ENCODE results near the gene PDE4A. TPM values are rescaled to one million over a fixed set of nuclear protein-coding genes. Genes with fewer than 3 reads are reported as not detected.
A peak's percentile ranks its signal among the peaks of the same experiment; 100 is the strongest.

The PDE4A gene
- total and polyA plus RNA-seq, 7 experiments from 2014 or later = 0.47 to 51.8 (median 2.0) TPM

DNA sequence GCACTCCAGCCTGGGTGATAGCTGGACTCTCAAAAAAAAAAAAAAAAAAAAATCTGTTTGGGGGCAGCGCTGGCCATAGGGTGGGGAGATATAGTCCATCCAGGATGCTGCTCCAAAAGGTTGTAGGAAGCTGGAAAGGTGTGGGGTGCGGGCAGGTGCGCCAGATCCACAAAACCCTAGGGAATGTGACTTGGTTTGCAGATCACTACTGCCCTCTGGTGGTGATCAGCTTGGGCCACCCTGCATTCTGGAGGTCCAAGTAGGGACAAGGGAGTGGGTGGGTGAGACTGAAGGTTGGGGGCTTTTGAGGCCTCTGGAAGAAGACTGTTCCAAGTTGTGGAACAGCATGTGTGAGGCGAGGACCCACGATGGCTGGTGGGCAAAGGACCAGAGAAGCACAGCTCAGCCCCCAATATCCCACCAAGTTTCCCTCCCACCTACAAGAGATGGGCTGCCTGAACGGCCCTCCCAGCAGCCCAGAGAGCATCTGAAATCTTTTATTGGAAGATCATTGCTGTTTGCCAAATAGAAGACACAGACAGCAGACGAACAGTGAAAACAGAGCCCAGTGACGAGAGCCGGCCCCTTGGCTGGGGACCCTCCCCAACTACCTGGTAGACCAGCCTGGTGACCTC is 29.6 kb upstream of the PDE4A start:
- ATAC-seq = peak; percentile 77
- ChIA-PET POLR2A (interaction anchor here (1.2 to 1.9 kb wide), 2 partner anchors 119 to 122 kb away, joined by 5 to 7 read pairs; partner anchors contain the start of gene ICAM1), CTCF (interaction anchor here (0.5 to 4.5 kb wide), 17 partner anchors 10 to 461 kb away, joined by 3 to 38 read pairs (median 3); partner anchors contain the start of genes CDC37, ICAM1 and TYK2)
- no peak overlapping the region for H3K4me3 Mint-ChIP-seq
- intact Hi-C loops (cut with micrococcal nuclease) = no loop called here
- H3K27me3 Mint-ChIP-seq = no peaks in the 10 kb centered on the region
- no peaks in the 10 kb centered on the region for H3K9me3 Mint-ChIP-seq
- Histone ChIP-seq H3K4me1 (ENCODE audit: control insufficient read depth in 2 of 2, insufficient read depth in 2 of 2, low read length in 2 of 2) (no peaks in the 10 kb centered on the region), H3K4me3 (ENCODE audit: low read length) (no peak overlapping the region), H3K9me3 (ENCODE audit: control insufficient read depth in 2 of 3, low read length in 3 of 3) (no peaks in the 10 kb centered on the region), H3K27ac (ENCODE audit: low read depth, low read length) (no peak overlapping the region), H3K27me3 (ENCODE audit: control insufficient read depth in 2 of 2, insufficient read depth in 2 of 2, low read length in 2 of 2) (no peaks in the 10 kb centered on the region), H3K36me3 (ENCODE audit: control insufficient read depth in 2 of 3, insufficient read depth in 3 of 3, low read length in 3 of 3) (peaks cover 0 to 45% (median 3%) of the 10 kb centered on the region in 3 experiments)
- H3K36me3 Mint-ChIP-seq = peaks cover 5 to 14% (median 9%) of the 10 kb centered on the region in 5 donors
- peak overlapping the region in 3 of 9 donors; percentile 20 to 73 (median 33) for H3K27ac Mint-ChIP-seq
- peaks cover 0 to 8% (median 4%) of the 10 kb centered on the region in 7 donors for H3K4me1 Mint-ChIP-seq
- peak in 8 of 9 donors; percentile 28 to 66 (median 56) for DNase-seq

DNA sequence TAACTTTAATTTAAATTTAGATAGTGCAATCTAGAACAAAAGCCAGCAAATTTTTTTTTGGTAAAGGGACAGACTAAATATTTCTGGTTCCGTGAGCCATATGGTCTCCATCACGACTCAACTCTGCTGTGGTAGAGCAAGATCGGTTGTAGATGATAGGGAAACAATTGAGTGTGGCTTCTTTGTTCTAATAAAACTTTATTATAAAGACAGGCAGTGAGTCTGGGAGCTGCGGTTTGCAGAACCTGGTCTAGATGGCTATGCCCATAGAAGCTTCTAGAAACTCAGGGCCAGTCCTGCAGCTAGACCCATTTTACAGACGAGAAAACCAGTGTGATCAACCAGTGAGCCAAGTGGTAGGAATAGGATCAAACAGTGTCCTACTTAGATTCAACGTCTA is 28.2 kb upstream of the PDE4A start:
- Mint-ChIP-seq H3K27me3 (no peaks in the 10 kb centered on the region), H3K9me3 (no peaks in the 10 kb centered on the region), H3K4me3 (no peak overlapping the region), H3K36me3 (peaks cover 5 to 18% (median 11%) of the 10 kb centered on the region in 5 donors), H3K4me1 (peaks cover 0 to 16% (median 4%) of the 10 kb centered on the region in 7 donors), H3K27ac (no peak overlapping the region)
- ChIA-PET CTCF (interaction anchor here (0.6 to 4.5 kb wide), 10 partner anchors 11 to 524 kb away, joined by 3 to 38 read pairs (median 5); partner anchors contain the start of genes CDC37, ICAM1 and TYK2), POLR2A (interaction anchor here (0.8 to 1.9 kb wide), 3 partner anchors 121 to 133 kb away, joined by 4 to 7 read pairs (median 5); partner anchors contain the start of gene ICAM1)
- no peaks in the 10 kb centered on the region for H3K4me1 ChIP-seq (ENCODE audit: control insufficient read depth in 2 of 2, insufficient read depth in 2 of 2, low read length in 2 of 2)
- no peaks in the 10 kb centered on the region for H3K27me3 ChIP-seq (ENCODE audit: control insufficient read depth in 2 of 2, insufficient read depth in 2 of 2, low read length in 2 of 2)
- peaks cover 0 to 57% (median 3%) of the 10 kb centered on the region in 3 experiments for H3K36me3 ChIP-seq (ENCODE audit: control insufficient read depth in 2 of 3, insufficient read depth in 3 of 3, low read length in 3 of 3)
- H3K9me3 ChIP-seq (ENCODE audit: control insufficient read depth in 2 of 3, low read length in 3 of 3) = no peaks in the 10 kb centered on the region
- H3K4me3 ChIP-seq (ENCODE audit: low read length) = no peak overlapping the region
- ATAC-seq = no peak
- DNase-seq = no peak
- intact Hi-C loops (cut with micrococcal nuclease) = no loop called here
- H3K27ac ChIP-seq (ENCODE audit: low read depth, low read length) = no peak overlapping the region

DNA sequence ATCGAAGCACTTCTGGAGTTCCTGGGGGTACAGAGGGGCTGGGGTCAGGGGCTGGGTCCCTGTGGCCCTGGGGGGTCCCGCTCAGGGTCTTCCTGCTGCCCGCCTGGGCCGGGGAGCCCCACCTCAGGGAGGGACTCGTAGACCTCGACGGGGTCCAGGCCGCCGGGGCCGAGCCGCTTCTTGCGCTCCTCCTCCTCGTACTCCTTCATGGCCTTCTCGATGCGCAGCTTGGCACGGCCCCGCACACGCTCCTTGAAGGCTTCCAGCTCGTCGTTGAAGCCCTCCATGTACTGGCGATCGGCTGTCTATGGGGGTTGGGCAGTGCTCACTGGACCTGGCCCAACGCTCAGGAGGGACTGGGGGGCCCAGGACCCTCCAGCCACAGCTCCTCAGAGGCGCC is 27.2 kb upstream of the PDE4A start:
- ChIA-PET CTCF (interaction anchor here (0.7 to 4.5 kb wide), 4 partner anchors 10 to 134 kb away, joined by 3 to 38 read pairs (median 4); partner anchors contain the start of genes CDC37 and ICAM1), POLR2A (interaction anchor here (1.3 kb wide), 1 partner anchor 123 kb away, joined by 4 read pairs; the partner anchor contains the start of gene ICAM1)
- H3K27me3 Mint-ChIP-seq = no peaks in the 10 kb centered on the region
- no peak overlapping the region for H3K4me3 Mint-ChIP-seq
- peaks cover 5 to 18% (median 13%) of the 10 kb centered on the region in 5 donors for H3K36me3 Mint-ChIP-seq
- no peak overlapping the region for H3K27ac Mint-ChIP-seq
- intact Hi-C loops (cut with micrococcal nuclease) = no loop called here
- Histone ChIP-seq H3K9me3 (ENCODE audit: control insufficient read depth in 2 of 3, low read length in 3 of 3) (no peaks in the 10 kb centered on the region), H3K27ac (ENCODE audit: low read depth, low read length) (no peak overlapping the region), H3K4me3 (ENCODE audit: low read length) (no peak overlapping the region), H3K4me1 (ENCODE audit: control insufficient read depth in 2 of 2, insufficient read depth in 2 of 2, low read length in 2 of 2) (no peaks in the 10 kb centered on the region), H3K27me3 (ENCODE audit: control insufficient read depth in 2 of 2, insufficient read depth in 2 of 2, low read length in 2 of 2) (no peaks in the 10 kb centered on the region), H3K36me3 (ENCODE audit: control insufficient read depth in 2 of 3, insufficient read depth in 3 of 3, low read length in 3 of 3) (peaks cover 0 to 63% (median 3%) of the 10 kb centered on the region in 3 experiments)
- ATAC-seq (no peak), DNase-seq (no peak)
- peaks cover 5 to 22% (median 9%) of the 10 kb centered on the region in 7 donors for H3K4me1 Mint-ChIP-seq
- no peaks in the 10 kb centered on the region for H3K9me3 Mint-ChIP-seq

DNA sequence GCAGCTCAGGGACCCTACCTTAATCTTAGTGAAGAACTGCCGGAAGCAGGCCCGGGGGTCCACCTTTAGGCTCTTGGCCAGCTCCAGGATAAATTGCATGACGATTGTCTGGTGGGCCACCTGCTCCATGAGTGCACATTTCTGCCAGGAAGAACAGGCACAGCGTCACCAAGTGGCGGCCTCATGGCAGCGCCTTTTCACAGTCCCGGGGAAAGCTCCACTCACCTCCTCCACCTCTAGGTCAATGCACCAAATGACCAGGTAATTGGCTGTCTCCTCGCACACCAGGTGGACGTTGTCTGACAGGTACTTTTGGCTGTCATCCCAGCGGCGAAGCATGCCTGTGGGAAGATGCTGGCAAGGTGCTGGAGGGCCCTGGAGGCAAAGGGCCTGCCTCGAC is 25.3 kb upstream of the PDE4A start:
- Histone ChIP-seq H3K27me3 (ENCODE audit: control insufficient read depth in 2 of 2, insufficient read depth in 2 of 2, low read length in 2 of 2) (no peaks in the 10 kb centered on the region), H3K4me1 (ENCODE audit: control insufficient read depth in 2 of 2, insufficient read depth in 2 of 2, low read length in 2 of 2) (no peaks in the 10 kb centered on the region), H3K9me3 (ENCODE audit: control insufficient read depth in 2 of 3, low read length in 3 of 3) (no peaks in the 10 kb centered on the region), H3K27ac (ENCODE audit: low read depth, low read length) (no peak overlapping the region), H3K4me3 (ENCODE audit: low read length) (no peak overlapping the region), H3K36me3 (ENCODE audit: control insufficient read depth in 2 of 3, insufficient read depth in 3 of 3, low read length in 3 of 3) (peaks cover 0 to 70% (median 3%) of the 10 kb centered on the region in 3 experiments)
- Mint-ChIP-seq H3K4me3 (no peak overlapping the region), H3K27ac (no peak overlapping the region), H3K36me3 (peaks cover 5 to 18% (median 13%) of the 10 kb centered on the region in 5 donors), H3K9me3 (no peaks in the 10 kb centered on the region), H3K4me1 (peaks cover 4 to 20% (median 8%) of the 10 kb centered on the region in 7 donors), H3K27me3 (no peaks in the 10 kb centered on the region)
- POLR2A ChIA-PET = interaction anchor here (0.7 kb wide), 1 partner anchor 243 kb away, joined by 3 read pairs; no protein-coding TSS in a partner anchor
- DNase-seq = no peak
- ATAC-seq = no peak
- intact Hi-C loops (cut with micrococcal nuclease) = no loop called here
- CTCF ChIA-PET = no interaction called here

DNA sequence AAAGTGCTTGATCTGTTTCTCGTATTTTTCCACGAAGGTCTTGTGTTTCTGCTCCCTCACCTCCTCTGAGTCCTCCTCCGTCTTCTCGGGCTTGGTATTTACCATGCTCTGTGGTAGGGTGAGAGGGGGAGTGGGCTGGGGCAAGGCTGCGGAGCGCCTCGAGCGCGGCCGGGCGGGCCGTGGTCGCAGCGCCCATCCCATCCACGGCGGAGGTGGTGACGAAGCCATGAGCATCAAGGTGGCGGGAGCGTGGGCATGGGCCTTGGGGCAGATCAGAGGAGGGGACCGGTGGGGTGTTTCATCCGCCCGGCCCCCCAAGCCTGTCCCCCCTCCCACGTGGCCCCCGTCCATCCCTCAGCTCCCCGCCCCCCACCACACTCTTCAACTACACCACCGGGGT is 24.9 kb upstream of the PDE4A start:
- no peaks in the 10 kb centered on the region for H3K4me1 ChIP-seq (ENCODE audit: control insufficient read depth in 2 of 2, insufficient read depth in 2 of 2, low read length in 2 of 2)
- H3K9me3 ChIP-seq (ENCODE audit: control insufficient read depth in 2 of 3, low read length in 3 of 3) = no peaks in the 10 kb centered on the region
- Mint-ChIP-seq H3K27ac (no peak overlapping the region), H3K9me3 (no peaks in the 10 kb centered on the region), H3K4me1 (peaks cover 4 to 20% (median 9%) of the 10 kb centered on the region in 7 donors), H3K27me3 (no peaks in the 10 kb centered on the region), H3K4me3 (no peak overlapping the region), H3K36me3 (peaks cover 5 to 18% (median 13%) of the 10 kb centered on the region in 5 donors)
- H3K27ac ChIP-seq (ENCODE audit: low read depth, low read length) = no peak overlapping the region
- no peaks in the 10 kb centered on the region for H3K27me3 ChIP-seq (ENCODE audit: control insufficient read depth in 2 of 2, insufficient read depth in 2 of 2, low read length in 2 of 2)
- CTCF ChIA-PET = no interaction called here
- peaks cover 0 to 70% (median 3%) of the 10 kb centered on the region in 3 experiments for H3K36me3 ChIP-seq (ENCODE audit: control insufficient read depth in 2 of 3, insufficient read depth in 3 of 3, low read length in 3 of 3)
- POLR2A ChIA-PET = interaction anchor here (0.6 to 0.7 kb wide), 2 partner anchors 25 to 244 kb away, joined by 3 read pairs; no protein-coding TSS in a partner anchor
- intact Hi-C loops (cut with micrococcal nuclease) = no loop called here
- no peak for ATAC-seq
- H3K4me3 ChIP-seq (ENCODE audit: low read length) = no peak overlapping the region
- DNase-seq = no peak

DNA sequence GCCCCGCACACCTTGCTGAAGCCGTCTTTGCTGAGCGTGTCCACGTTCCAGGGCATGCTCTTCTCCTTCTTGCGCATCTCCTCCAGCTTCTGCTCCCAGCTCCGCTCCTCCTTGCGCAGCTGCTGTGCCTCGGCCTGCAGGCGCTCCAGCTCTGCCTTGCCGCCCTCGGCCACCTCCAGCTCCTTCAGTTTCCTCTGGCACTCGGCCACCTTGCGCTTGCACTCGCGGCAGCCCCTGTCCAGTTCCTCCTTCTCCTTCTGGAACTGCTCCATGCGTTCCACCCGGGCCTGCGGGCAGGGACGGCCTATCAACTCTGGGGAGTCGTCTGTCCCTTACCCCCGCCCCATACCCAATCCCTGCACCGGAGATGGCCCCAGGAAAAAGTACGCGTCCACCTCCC is 24.4 kb upstream of the PDE4A start:
- H3K36me3 ChIP-seq (ENCODE audit: control insufficient read depth in 2 of 3, insufficient read depth in 3 of 3, low read length in 3 of 3) = peaks cover 0 to 72% (median 3%) of the 10 kb centered on the region in 3 experiments
- H3K27me3 ChIP-seq (ENCODE audit: control insufficient read depth in 2 of 2, insufficient read depth in 2 of 2, low read length in 2 of 2) = no peaks in the 10 kb centered on the region
- ChIA-PET POLR2A (interaction anchor here (0.6 to 0.9 kb wide), 2 partner anchors 10 to 25 kb away, joined by 3 read pairs; no protein-coding TSS in a partner anchor), CTCF (interaction anchor here (1.3 kb wide), 1 partner anchor 17 kb away, joined by 3 read pairs; no protein-coding TSS in a partner anchor)
- no peak overlapping the region for H3K4me3 ChIP-seq (ENCODE audit: low read length)
- peaks cover 5 to 23% (median 13%) of the 10 kb centered on the region in 7 donors for H3K4me1 Mint-ChIP-seq
- H3K27me3 Mint-ChIP-seq = no peaks in the 10 kb centered on the region
- no peaks in the 10 kb centered on the region for H3K9me3 ChIP-seq (ENCODE audit: control insufficient read depth in 2 of 3, low read length in 3 of 3)
- no peak overlapping the region for H3K27ac ChIP-seq (ENCODE audit: low read depth, low read length)
- intact Hi-C loops (cut with micrococcal nuclease) = no loop called here
- no peak for DNase-seq
- H3K27ac Mint-ChIP-seq = peak overlapping the region in 1 of 9 donors; percentile 57
- peaks cover 1 to 15% (median 9%) of the 10 kb centered on the region in 5 donors for H3K36me3 Mint-ChIP-seq
- ATAC-seq = no peak
- H3K4me1 ChIP-seq (ENCODE audit: control insufficient read depth in 2 of 2, insufficient read depth in 2 of 2, low read length in 2 of 2) = peaks cover 2 to 3% of the 10 kb centered on the region in 2 donors
- no peak overlapping the region for H3K4me3 Mint-ChIP-seq
- no peaks in the 10 kb centered on the region for H3K9me3 Mint-ChIP-seq
